Globus pallidus (tissue), 1 donor: ENCODE data around the gene IGDCC3.
"Not testable (repeated sequence)": the region's sequence is repeated elsewhere in the genome, so short reads cannot be mapped to it uniquely, and the experiment has no call there.

Experiments used
- DNase-seq: peaks from one replicate; pipeline ENCODE4 v3.0.0-alpha.2; 2015; ENCODE audit warnings: low spot score

IGDCC3 gene

GRCh38 chr15:65370885-65371284 is 6.9 kb downstream of the IGDCC3 start:
- DNase-seq, result no peak

GRCh38 chr15:65369651-65370050 is 8.2 kb downstream of the IGDCC3 start:
- DNase-seq, result no peak

GRCh38 chr15:65369212-65369547 is 8.6 kb downstream of the IGDCC3 start:
- no peak for DNase-seq

DNA sequence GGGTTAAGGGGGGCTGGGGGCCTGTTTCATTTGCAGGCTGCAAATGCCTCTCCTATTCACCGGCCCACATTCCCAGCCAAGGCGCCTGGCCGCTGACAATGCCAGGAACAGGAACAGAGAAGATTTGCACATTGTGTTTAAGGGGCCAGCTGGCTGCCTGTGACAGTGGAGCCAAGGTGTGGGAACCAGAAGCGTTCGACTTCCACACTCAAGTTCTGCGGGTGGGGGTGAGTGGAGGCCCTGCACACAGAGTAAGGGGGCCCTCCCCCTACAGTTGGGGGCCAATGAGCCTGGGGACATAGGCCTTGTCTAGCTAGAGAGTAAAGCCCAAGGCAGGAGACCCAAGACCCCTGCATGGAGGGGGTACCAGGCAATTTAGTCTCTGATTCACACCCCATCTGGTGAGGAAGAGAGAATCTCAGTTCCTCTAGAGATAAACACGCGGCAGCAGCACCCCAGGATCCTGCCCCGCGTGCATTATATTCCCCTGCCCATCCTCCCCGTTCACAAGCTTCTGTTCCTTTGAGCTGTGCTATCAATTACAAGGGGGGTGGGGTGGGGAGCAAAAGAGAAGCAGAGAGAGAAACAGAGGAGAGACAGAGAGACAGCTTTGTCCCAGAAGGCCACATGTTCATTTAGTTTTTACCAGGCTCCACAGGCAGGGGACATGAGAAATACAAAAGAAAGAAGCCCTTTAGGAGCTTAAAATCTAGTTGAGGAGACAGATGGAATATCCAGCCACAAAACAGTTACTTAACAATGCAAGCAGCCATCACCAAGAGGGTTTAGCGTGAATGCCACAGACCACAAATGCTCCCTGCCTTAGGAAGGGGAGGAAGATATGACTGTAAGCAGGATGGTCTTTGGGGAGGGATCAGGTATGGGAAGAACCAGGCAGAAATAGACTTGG is 9.2 kb downstream of the IGDCC3 start:
- DNase-seq, result peak; percentile 35

- DNase-seq, result no peak
Observed at GRCh38 chr15:65366122-65366892, 11.5 kb downstream of the IGDCC3 start.

DNA sequence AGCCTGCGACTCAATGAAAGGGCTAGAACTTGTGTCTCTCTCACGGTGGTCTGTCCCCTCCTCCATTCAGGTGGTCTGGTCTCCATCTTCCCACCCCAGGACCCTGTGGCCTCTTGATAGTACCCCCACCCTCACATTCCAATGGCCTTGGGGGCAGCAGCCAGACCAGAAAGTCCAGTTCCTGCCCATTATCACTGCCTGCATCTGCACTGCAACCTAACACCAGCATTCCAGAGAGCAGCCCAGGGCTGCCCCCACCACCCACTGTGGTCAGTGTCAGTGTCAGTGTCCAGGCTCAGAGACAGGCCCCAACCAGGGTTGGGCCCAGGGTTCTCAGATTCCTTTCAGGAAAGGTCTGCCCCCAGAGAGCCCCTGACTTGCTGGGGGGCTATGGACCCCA is 12.6 kb downstream of the IGDCC3 start:
- DNase-seq, result no peak

DNA sequence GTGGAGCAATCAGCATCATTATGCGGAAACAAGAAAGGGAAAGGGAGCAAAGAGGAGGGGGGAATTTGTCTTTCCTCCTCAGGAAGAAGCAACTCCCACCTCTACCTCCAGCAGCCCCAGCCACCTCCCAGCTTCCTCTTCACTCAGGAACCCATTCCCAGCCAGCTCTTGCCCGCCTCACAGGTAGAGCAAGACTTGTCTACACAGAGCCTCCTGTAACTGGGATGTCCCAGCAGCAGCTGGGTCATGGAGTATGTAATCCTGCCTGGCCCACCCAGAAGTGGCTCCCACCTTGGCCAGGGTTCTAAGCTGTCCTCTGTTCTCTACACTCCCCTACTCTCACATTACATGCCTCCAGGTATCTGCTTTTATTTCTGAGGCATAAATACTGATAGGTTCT is 14.0 kb downstream of the IGDCC3 start:
- no peak for DNase-seq

DNA sequence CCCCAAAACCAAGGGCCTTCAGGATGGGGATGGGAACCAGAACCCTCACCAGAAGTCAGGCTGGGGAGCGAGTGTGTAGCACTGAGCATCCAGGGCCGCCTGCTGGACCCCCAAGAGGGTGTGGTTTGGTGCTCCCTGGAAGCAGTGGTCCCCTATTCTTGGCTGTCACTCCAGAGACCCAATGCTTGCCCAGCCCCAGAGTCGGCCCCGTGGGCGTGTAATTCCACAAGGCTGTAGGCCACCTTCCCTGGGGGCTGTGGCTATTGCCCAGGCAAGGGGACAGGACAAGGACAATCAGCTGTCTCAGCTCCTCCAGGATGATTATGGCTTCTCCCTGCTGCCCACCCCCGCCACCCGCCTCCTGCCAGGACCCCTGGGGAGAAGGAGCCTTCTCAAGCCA is 14.5 kb downstream of the IGDCC3 start:
- no peak for DNase-seq

GRCh38 chr15:65362491-65362890 is 15.3 kb downstream of the IGDCC3 start:
- DNase-seq, result no peak

GRCh38 chr15:65361708-65362459 is 15.9 kb downstream of the IGDCC3 start:
- no peak for DNase-seq

- DNase-seq, result no peak
Observed at GRCh38 chr15:65360506-65360905, 17.3 kb downstream of the IGDCC3 start.

DNA sequence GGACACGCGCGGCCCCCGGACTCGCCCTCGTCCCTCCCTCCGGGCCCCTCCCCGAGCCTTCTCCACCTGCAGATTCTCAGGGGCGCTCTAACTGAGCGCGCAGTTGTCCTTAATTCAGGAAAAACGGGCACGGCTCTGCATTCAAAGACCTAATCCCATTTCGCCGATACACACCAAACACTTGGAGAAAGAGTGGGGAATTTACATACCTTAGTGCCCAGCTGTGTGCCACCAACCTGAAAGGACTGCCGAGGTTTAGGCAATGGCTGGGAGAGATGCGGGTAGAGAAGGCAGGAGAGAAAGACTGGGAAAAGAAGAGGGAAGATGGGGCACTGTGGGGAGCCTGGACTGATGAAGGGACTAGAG is 21.8 kb downstream of the IGDCC3 start:
- DNase-seq, result no peak

DNA sequence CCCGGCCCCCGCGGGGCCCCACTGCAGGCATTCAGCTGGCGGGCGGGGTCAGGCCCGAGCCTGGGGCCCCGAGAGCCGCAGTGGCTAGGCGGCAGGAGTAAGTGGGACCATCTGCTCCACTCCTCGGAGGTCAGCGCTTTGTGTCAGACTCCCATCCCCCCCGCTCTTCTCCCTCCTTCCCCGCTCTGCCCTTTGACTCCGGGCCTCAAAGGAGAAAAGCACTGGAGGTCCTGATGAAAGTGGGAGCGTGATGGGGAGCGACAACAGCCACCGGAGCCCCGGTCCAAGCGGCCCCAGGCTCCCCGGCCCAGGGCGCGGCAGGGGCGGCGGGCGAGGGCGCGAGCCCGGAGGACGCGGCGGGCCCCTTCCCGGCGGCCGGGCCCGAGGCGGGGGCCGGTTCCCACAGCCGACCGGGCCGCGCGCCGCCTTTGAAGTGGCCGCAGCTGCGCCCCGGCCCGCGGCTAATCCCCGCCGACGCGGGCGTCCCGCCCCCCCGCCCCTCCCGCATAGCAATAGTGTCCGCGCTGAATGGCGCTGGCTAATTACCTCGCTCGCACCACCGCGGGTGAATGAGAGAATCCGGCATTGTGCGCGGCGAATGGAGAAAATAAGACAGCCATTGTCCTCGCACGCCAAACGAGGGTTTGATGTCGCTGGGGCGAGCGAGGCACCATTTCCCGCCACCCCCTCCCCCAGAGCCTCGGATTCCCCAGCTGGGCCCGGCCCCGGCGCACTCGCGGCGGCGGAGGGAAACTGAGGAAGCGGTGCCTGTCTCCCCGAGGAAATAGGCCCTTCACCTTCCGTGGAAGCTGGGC is 22.4 kb downstream of the IGDCC3 start:
- peak; percentile 81 for DNase-seq

GRCh38 chr15:65354835-65355172 is 23.0 kb downstream of the IGDCC3 start:
- DNase-seq, result peak; percentile 28

- DNase-seq, result not testable (repeated sequence)
Observed at GRCh38 chr15:65351972-65352371, 25.8 kb downstream of the IGDCC3 start.

DNA sequence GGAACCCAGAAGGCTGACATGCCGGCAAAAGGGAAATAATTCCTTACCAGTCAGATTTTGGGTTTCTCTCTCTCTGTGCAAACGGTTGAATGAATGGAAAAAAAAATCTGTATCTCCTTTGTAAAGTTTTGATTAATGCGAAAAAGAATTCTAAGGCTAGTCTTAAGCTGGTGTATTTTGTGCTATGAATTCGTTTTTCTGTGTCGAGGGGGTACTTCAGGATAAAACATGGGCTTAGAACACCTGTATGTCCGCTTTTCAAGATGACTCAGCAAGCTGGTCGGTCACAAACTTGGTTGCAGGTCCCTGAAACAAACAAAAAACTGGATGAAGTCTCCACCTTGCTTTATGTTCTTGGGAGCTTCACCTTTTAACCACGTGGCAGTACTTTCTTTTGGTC is 28.5 kb downstream of the IGDCC3 start:
- no peak for DNase-seq

GRCh38 chr15:65347756-65348155 is 30.0 kb downstream of the IGDCC3 start:
- not testable (repeated sequence) for DNase-seq

DNA sequence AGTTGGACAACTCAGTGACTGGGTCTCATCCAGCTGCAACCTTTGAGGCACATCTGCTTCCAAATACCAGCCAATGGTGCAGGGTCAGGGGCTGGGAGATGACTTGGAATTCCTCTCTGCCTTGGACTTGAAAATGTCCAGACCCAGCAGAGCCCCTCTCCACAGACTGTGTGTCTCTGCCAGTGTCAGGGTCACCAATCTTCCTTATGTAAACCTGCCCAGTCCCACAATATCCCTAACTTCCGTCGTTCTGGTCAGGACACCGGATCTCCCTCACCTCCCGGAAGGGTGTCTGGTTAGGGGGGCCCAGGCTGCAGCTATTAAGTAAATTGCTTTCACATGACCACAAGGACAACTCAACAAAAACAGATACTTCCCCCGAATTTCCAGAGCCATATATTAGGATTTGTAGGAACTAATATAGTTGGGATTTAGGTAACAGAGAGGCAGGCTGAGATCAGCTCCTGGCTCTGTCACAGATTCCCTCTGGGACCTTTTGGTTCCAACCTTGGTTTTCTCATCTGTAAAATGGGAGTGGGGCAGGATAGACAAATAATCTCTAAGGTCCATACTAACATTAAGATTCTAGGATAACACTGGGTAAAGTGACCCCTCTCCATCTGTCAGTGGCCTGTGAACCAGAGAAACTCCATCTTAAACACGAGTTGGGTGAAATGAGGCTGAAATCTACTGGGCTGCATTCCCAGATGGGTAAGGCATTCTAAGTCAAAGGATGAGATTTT is 30.8 kb downstream of the IGDCC3 start:
- DNase-seq, result no peak

DNA sequence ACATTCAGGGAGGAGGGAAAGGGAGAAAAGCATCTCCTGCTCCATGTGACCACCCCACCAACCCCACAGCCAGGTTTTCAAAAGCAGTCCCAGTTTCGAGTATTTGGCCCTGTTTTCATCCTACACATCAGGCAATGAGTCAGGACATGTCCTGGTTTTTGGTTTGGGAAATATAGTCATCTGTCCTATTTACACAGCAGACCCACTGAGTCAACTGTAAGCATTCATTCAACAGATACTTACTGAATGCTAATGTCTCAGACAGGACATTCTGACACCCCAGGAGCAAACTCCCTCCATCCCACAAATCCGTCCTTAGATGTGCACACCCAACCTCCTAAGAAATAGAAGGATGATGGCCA is 32.9 kb downstream of the IGDCC3 start:
- no peak for DNase-seq

DNA sequence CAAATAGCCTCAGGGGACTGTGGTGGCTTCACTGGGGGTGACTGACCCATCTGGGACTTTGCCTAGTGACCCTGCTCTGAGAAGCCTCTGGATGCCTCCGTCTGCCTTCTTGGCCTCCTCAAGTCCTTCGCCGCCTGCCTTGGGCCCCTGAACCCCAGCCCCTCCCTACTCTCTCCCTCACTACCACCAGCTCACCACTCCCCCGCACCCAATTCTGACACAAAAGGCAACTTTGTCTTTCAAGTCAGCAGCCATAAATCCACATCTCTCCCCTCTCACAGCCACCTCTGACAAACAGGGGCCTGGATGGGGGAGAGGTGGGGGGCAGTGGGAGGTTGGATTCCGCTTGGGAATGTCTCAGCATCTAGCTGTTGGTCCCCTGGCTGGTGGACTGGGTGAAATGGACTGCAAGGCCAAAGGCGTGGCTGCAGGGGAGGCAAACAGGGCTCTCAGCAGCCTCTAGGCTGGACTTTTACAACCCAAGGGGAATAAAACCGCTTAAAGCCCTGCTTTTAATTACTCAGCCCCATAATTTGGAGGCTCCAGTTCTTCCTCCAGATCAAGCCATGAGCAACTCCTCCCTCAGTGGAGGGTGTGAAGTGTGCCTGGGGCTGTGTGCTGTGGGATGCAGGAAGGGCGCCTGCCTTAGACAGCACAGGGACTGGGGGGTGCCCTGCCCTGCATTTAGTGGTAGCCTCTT is 33.4 kb downstream of the IGDCC3 start:
- no peak for DNase-seq
